ENCODE data around the gene SHMT1.

GRCh38 chr17:18356624-18357023, 6.7 kb downstream of the SHMT1 start:
- no peak for TF ChIP-seq CTCF (conservative IDR thresholded peaks at IDR 0.05; ENCODE audit: low read depth, low read length)
- no peak for TF ChIP-seq POLR2A (IDR thresholded peaks at IDR 0.05; ENCODE audit: low read depth, low read length)
- no peak for TF ChIP-seq RCOR1 (IDR thresholded peaks at IDR 0.05; ENCODE audit: insufficient replicate concordance, low read length)
- no peak for TF ChIP-seq MXI1 (IDR thresholded peaks at IDR 0.05; ENCODE audit: borderline replicate concordance, low read depth, low read length)
- TF ChIP-seq MAZ (IDR thresholded peaks at IDR 0.05; ENCODE audit: borderline replicate concordance, low read depth, low read length), result no peak
- no peak for TF ChIP-seq MAFK (IDR thresholded peaks at IDR 0.05; ENCODE audit: low read depth, low read length)
- TF ChIP-seq RFX5 (IDR thresholded peaks at IDR 0.05; ENCODE audit: low read depth, low read length), result no peak
- TF ChIP-seq SMC3 (IDR thresholded peaks at IDR 0.05; ENCODE audit: low read depth, low read length), result no peak
- no peak for TF ChIP-seq RAD21 (IDR thresholded peaks at IDR 0.05; ENCODE audit: low read length)
- 0 out of 2 replicates have a peak, but pooled peaks have one; percentile 13 for TF ChIP-seq CEBPB (IDR thresholded peaks at IDR 0.05; ENCODE audit: low read depth, low read length)
- TF ChIP-seq NFE2L2 (IDR thresholded peaks at IDR 0.05; ENCODE audit: low read depth, low read length), result no peak
- no peak for TF ChIP-seq CHD1 (IDR thresholded peaks at IDR 0.05; ENCODE audit: low read depth, low read length)

Data from IMR-90 (cell line).